ENCODE measurements around the gene CACNB1.

Gene CACNB1

GRCh38 chr17:39197380-39198185 lies at the start of gene CACNB1:
Gene CACNB1, minus strand, starts transcription at chr17:39197669. Its CDS starts 174 bp downstream, at chr17:39197495.
- peak; percentile 86 for DNase-seq

DNA sequence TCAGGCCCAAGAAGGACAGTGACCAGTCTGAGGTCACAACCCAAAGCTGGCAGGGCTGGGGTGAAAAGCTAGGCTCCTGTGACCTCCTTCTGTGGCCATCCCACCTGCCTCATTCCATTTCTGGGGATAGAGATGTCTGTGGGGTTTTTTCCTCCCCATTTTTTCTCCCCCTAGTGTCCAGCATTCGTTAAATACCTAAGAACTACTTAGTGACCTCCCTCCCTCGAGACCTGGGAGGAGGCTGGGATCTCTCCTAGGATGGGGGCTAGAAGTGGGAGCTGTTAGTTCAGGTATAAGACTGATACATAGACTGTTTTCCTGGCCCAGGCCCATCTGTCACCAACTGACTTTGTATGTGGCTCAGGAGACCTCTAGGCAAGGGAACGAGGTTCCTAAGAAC lies 48.8 kb upstream of the CACNB1 start:
- DNase-seq: no peak

DNA sequence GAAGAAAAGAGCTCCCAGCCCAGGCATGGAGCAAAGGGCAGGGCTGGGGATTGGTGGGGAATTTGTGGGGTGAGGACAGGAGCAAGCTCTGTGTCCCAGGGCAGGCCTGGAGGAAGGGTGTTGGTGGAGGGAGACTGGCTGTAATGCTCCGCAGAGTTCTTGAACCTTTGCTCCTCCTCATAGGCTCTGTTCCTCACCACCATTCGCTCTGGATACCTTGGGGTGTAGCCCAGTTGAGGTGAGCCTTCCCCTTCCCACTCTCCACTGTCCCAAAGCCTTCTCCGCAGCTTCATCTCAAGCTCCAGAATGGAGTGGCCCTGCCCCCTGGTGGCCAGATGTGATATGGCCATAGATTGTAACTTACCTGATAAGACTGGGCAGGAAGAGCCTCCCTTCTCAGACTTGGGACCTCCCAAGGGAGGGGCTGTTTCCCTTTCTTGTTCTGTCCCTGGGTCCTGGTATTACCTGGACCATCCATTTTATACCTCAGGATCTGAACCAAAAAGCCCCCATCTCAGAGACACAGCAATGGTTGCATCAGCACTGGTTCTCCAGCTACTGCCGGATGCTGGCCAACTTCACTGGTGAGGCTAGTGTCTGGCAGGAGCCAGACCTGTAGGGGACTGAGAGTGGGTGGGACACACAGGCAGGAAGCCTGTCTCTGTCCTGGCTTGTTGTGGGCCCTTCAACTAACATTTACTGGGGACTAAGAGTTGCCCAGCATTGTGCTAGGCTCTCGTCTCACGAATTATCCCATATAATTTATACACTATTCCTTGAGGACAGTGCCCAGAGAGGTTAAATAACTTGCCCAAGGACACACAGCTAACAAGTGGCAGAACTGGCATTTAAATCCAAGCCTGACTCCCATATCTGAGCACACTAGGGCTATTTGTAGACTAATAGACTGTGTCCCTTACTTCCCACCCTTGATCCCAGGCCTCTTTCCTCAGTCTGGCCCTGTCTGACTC lies 47.4 kb upstream of the CACNB1 start:
- peak; percentile 92 for DNase-seq

GRCh38 chr17:39244016-39244599 lies 46.6 kb upstream of the CACNB1 start:
- no peak for DNase-seq

DNA sequence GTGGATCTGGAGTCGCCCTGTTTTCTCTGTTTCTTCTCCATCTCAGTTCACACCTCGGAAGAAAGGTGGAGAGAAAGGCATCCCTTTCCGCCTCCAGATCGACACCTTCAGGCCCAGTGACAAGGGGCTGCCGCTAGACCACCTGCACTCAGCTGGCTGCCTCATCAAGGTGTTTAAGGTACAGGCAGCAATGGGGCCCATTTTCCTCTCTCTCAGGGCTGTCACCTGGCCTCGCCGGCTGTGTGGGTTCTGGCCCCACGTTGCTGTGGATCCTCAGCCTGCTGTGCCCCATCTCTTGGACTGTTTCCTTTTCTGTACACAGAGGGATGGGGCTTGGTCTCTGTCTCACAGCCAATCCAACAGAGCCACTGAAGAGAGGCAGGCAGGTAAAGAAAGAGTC lies 45.7 kb upstream of the CACNB1 start:
- no peak for DNase-seq

GRCh38 chr17:39240631-39241030 lies 43.2 kb upstream of the CACNB1 start:
- no peak for DNase-seq

GRCh38 chr17:39239640-39240314 lies 42.3 kb upstream of the CACNB1 start:
- peak; percentile 73 for DNase-seq

DNA sequence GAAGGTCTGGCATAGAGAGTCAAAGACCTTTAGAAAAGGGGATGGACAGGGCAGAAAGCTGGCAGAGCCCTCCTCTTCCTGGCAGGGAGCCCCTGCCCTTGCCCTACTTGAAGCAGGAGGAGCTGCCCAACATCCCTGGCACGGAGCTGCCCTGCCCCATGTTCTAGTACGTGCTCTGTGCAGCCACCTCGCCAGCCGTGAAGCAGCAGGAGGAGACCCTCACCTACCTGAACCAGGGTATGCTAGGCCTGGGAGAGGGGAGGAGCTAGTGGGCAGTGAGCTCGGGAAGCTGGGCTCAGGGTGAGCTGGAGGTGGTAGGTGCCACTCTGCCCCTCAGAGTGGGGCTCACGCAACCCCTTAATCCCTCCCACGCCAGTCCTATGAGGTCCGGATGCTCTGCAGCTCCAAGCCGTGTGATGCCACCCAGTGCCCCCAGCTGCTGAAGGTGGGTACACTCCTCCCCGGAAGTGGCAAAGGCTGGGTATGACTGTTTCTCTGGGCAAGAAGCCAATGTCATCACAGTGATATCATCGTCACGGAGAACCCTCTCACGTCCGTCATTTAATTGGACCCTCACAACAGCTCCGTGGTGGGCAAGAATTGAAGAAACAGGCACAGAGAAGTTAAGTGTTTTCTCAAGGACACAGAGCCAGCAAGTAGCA lies 41.0 kb upstream of the CACNB1 start:
- DNase-seq: peak; percentile 89

- DNase-seq: no peak
These were observed 40.1 kb upstream of the CACNB1 start for GRCh38 chr17:39237586-39237985.

DNA sequence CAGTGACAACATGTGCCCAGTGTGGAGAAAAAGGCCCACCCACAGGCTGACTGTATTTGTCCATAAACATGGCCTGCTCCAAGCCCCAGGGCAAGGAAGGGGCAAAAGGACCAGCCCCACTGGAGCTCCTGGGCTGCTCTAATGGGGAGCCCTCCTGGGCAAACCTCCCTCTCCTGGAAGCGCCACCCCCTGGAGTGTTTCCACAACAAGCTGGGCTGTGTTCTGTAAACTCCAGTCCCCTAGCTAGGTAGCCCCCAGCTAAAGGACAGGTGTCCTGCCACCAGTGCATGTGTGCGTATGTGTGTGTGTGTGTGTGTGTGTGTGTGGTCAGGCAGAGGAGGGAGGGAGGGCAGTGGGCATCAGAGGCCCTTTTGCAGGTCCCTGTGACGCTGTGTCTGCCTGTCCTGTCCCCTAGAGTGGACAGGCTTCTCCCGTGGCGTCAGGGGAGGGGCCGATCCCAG lies 39.5 kb upstream of the CACNB1 start:
- no peak for DNase-seq

- DNase-seq: no peak
These were observed 39.0 kb upstream of the CACNB1 start for GRCh38 chr17:39236450-39236927.

- DNase-seq: peak; percentile 47
These were observed 38.3 kb upstream of the CACNB1 start for GRCh38 chr17:39235555-39236449.

DNA sequence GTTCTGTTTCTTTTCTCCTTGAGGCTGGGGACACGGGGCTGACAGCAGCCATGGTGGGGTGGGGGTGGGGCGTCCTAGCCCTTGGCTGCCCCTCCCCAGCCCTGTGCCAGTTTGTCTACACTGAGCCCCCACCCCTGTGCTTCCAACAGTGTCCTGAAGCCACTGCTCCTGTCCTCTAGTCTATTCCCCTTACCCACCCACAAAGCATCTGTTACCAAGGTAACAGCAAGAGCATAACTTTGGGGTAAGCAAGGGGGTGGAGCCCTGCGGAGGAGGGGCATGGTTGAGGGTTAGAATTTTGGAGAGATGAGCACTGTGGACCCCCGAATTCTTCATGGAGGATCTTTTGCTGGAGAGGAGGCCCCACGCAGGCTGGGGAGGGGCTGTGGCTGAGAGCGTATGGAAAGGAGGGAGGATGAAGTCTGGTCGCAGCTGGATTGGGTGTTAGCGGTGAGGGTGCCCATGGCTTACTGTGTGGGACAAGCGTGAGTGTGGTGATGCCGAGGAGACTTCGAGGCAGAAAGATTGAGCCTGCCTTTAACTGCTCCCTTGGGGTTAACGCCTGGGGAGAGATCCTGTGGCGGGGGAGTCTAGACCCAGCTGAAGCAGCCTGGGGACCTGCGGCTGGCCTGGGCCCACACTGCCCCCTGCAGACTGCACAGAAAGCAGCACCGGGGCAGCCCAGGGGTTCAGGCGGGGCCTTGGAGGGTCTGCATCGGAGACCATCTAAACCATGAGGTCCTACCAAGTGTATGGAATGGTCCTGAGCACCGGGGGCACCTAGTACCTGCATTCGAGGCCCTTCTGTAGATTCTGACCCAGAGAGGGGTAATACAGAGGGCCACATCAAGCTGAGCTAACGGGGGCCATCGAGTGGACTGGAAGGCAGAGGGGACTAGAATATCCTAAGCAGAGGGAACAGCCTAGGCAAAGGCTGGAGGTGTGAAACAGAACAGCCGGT lies 34.4 kb upstream of the CACNB1 start:
- DNase-seq: peak; percentile 71

- DNase-seq: no peak
These were observed 33.7 kb upstream of the CACNB1 start for GRCh38 chr17:39231091-39231561.

GRCh38 chr17:39230361-39230760 lies 32.9 kb upstream of the CACNB1 start:
- DNase-seq: no peak

DNA sequence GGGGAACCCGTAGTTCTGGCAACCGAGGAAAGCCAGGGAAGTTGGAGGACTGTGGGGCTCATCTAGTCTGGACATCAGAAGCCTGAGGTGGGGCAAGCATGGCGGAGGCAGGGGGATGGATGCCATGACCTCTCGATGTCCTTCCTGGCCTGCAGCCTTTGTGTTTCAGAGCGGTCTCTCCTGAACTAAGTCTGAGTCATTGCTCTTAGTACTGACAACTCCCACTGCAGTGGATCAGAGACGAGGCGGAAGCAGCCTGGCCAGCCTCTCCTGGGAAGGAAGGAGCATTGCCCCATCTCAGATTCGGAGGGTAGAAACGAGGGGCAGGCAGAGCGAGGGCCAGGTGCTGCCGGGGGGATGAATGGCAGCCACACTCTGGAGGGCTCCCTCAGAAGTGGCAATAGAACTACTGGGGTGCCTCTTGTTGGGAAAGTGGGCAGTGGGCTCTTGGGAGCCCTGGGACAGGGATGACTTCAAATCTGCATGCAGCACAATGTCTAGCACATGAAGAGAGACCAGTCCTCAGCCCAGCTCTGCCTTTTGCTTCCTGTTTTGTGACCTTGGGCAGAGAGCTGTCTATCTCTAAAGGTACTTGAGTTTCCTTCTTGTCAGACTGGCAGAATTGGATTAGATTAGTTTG lies 31.9 kb upstream of the CACNB1 start:
- DNase-seq: no peak

DNA sequence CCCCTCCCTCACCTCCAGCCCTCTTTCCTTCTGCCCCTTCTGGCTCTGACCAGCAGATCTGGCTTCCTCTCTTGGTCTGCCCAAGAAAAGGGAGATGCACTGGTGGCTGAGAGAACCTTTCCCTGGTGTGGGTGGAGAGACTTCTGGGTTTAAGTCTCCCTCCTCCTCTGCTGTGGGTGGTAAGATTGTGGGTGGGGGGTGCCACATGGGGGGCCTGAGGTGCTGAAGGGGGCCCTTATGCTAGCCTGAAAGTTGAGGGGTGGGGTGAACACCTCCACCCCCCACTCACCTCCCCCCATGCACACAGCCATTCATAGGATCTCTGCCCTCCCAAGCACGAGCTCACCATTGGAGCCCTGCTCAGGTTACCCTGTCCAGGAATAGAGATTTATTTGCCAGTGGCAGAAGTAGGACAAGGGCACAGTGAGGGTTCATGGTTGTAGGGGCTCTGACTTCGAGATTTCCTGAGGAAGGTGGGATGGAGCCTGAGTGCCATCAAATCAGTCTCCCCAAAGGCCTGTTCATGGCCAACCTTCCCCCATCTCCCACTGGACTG lies 30.0 kb upstream of the CACNB1 start:
- no peak for DNase-seq

DNA sequence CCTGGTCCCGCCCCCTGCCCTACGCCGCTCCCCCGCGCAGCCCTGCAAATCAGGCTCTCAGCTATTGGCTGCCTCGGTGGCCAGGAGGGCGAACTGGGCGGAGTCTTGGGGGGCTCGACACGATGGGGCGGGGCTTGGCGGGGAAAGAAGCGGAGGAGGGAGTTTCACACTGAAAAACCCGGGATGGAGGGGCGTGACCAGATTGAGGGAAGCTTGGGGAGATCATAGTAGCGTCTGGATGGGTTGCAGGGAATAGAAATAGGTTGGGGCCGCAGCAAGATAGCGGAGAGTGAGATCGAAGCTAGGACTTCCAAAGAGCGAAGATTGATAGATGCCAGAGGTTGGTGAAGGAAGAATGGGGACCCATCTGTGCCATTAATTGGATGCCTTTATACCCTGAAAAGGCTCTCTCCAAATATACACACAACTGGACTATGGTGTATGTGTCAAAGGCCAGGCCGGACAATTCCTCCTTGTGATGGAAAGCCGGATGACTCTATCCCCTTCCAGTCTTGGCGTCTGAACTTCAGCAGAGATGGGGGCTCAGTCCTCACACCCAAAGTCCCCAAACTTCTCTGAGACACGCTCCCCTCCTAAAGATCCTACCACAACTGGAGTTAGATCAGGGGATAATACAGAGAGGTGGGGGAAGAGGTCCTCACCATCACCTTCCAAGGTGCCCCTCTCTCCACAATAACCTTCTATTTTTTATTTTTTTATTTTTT lies 28.7 kb upstream of the CACNB1 start:
- peak; percentile 62 for DNase-seq
